DND-41 (cell line): Measurements from ENCODE around the gene TECRL.

Experiments
- ATAC-seq: fragments of 200-7000 bp; cut with Tn5 transposase; 3 replicates; pipeline ENCODE4 v1.9.1; 2021; ENCODE audit warnings: low read depth; ENCODE audit not compliant: insufficient read depth
- DNase-seq: peaks from one replicate; pipeline ENCODE4 v3.0.0-alpha.2; 2020
- H2AFZ ChIP-seq: 2 replicates; pipeline ENCODE4 v1.6.0; 2012; ENCODE audit warnings: low read depth, low read length
- H3K27ac ChIP-seq: 2 replicates; pipeline ENCODE4 v1.5.1; 2012; ENCODE audit warnings: low read length, inconsistent platforms
- H3K27me3 ChIP-seq: fragments of 200-600 bp; sonication (generic); 2 replicates; pipeline ENCODE4 v1.6.0; 2012; ENCODE audit warnings: low read length, mild to moderate bottlenecking, inconsistent platforms; ENCODE audit not compliant: insufficient read depth, poor library complexity
- H3K36me3 ChIP-seq: 2 replicates; pipeline ENCODE4 v1.5.1; 2012; ENCODE audit warnings: low read length, inconsistent platforms; ENCODE audit not compliant: insufficient read depth
- H3K4me1 ChIP-seq: 2 replicates; pipeline ENCODE4 v1.5.1; 2012; ENCODE audit warnings: mild to moderate bottlenecking, low read length; ENCODE audit not compliant: insufficient read depth
- H3K4me2 ChIP-seq: 2 replicates; pipeline ENCODE4 v1.6.0; 2012; ENCODE audit warnings: mild to moderate bottlenecking, moderate library complexity, low read length, inconsistent platforms; ENCODE audit not compliant: insufficient read depth
- H3K4me3 ChIP-seq, 2 experiments: fragments of 200-600 bp in 1 of 2; shearing (Covaris generic) in 1 of 2; 2 replicates each; pipeline ENCODE4 v1.5.1; 2012 to 2016; ENCODE audit warnings: inconsistent platforms in 2 of 2, low read length in 2 of 2, mild to moderate bottlenecking in 2 of 2, low read depth in 1 of 2, moderate library complexity in 1 of 2
- H3K79me2 ChIP-seq: 2 replicates; pipeline ENCODE4 v1.6.0; 2012; ENCODE audit warnings: low read length, inconsistent platforms; ENCODE audit not compliant: insufficient read depth
- H3K9ac ChIP-seq: 2 replicates; pipeline ENCODE4 v1.6.0; 2012; ENCODE audit warnings: low read depth, mild to moderate bottlenecking, inconsistent platforms, low read length, moderate library complexity
- H3K9me3 ChIP-seq: 2 replicates; pipeline ENCODE4 v1.5.1; 2012; ENCODE audit warnings: low read length, moderate library complexity, mild to moderate bottlenecking, inconsistent platforms; ENCODE audit not compliant: insufficient read depth, severe bottlenecking
- H4K20me1 ChIP-seq: 2 replicates; pipeline ENCODE4 v1.6.0; 2012; ENCODE audit warnings: low read length; ENCODE audit not compliant: insufficient read depth
- EZH2 ChIP-seq: IDR thresholded peaks from 3 replicates; pipeline ENCODE4 v1.6.1; 2012; ENCODE audit warnings: borderline replicate concordance, low read depth, mild to moderate bottlenecking, moderate library complexity, low read length, inconsistent platforms; ENCODE audit not compliant: severe bottlenecking
- TF ChIP-seq, protein P1 (sequence below): IDR thresholded peaks from 2 replicates; pipeline ENCODE4 v1.5.1; 2012; ENCODE audit warnings: borderline replicate concordance, low read length, moderate library complexity, mild to moderate bottlenecking; ENCODE audit not compliant: poor library complexity, severe bottlenecking; ENCODE audit errors: extremely low read depth

TECRL gene

DNA sequence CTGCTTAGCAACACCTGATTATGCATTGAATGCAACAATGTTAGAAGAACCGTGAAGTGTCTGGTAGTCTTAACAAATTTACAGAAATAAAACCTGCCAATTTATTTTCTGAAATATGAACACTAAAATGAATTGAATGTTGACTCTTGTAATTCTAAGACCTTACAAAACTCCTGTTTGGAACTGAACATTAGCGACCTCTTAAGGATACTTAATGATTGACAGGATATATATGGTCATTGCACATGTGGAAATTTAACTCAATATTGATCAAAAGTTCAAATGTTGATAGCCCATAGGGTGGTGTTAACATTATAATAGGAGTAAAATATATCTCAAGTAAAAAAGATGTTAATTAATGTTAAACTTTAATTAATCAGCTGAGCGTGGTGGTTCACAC lies 79.1 kb downstream of the TECRL start:
- no peaks in the 10 kb centered on the region for H3K9me3 ChIP-seq
- ATAC-seq (no peak), DNase-seq (no peak)
- H2AFZ ChIP-seq, result no peak overlapping the region
- TF ChIP-seq, protein P1, sequence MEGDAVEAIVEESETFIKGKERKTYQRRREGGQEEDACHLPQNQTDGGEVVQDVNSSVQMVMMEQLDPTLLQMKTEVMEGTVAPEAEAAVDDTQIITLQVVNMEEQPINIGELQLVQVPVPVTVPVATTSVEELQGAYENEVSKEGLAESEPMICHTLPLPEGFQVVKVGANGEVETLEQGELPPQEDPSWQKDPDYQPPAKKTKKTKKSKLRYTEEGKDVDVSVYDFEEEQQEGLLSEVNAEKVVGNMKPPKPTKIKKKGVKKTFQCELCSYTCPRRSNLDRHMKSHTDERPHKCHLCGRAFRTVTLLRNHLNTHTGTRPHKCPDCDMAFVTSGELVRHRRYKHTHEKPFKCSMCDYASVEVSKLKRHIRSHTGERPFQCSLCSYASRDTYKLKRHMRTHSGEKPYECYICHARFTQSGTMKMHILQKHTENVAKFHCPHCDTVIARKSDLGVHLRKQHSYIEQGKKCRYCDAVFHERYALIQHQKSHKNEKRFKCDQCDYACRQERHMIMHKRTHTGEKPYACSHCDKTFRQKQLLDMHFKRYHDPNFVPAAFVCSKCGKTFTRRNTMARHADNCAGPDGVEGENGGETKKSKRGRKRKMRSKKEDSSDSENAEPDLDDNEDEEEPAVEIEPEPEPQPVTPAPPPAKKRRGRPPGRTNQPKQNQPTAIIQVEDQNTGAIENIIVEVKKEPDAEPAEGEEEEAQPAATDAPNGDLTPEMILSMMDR, result no peak
- no peak overlapping the region for H3K4me3 ChIP-seq
- no peaks in the 10 kb centered on the region for H3K27me3 ChIP-seq
- H3K27ac ChIP-seq, result no peak overlapping the region
- H3K9ac ChIP-seq, result no peak overlapping the region
- H3K36me3 ChIP-seq, result no peaks in the 10 kb centered on the region
- H3K79me2 ChIP-seq, result no peaks in the 10 kb centered on the region
- no peaks in the 10 kb centered on the region for H3K4me1 ChIP-seq
- H4K20me1 ChIP-seq, result no peaks in the 10 kb centered on the region
- H3K4me2 ChIP-seq, result no peak overlapping the region

DNA sequence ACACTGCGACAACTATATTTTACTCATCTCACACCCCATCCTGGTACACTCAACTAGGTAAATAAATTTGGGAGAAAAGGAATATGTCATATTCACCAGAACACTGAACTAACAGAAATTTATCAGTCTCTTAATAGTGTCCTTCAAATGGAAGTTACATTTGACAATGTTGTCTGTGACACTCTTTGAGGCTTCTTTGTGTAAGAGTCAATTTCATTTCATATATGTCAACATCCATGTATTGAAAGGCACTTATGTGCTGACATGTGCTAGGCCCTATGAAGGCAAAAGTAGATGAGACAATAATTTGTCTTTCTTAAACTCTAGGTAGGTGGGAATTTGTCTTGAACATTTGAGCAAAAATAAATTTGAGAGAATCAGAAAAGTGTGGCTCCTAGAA lies 82.0 kb downstream of the TECRL start:
- no peaks in the 10 kb centered on the region for H3K27me3 ChIP-seq
- H2AFZ ChIP-seq, result no peak overlapping the region
- H3K9me3 ChIP-seq, result no peaks in the 10 kb centered on the region
- no peak for DNase-seq
- no peaks in the 10 kb centered on the region for H3K79me2 ChIP-seq
- H3K27ac ChIP-seq, result no peak overlapping the region
- TF ChIP-seq, protein P1, result no peak
- no peak for TF ChIP-seq EZH2
- ATAC-seq, result no peak
- no peak overlapping the region for H3K4me3 ChIP-seq
- H3K4me2 ChIP-seq, result no peak overlapping the region
- no peaks in the 10 kb centered on the region for H3K36me3 ChIP-seq
- H3K9ac ChIP-seq, result no peak overlapping the region
- H4K20me1 ChIP-seq, result no peaks in the 10 kb centered on the region
- H3K4me1 ChIP-seq, result no peaks in the 10 kb centered on the region

DNA sequence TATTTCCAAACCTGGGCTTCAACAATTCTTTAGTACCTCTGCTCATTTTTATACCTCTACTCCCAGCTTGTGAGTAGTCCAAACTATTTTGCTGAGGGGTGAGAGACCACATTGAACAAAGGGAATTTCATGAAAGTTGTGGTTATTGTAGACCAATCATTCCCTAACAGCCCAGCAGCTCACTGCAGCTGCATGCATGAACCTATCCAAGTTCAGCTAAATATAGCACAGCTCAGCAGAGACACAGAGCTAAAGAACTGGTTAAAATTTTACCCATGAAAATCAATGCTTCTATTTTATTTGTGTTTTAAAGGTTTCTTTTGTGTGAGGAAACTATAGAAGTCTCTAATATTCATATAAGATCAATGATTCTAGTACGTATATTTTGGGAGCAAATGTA lies 82.7 kb downstream of the TECRL start:
- Histone ChIP-seq H3K9me3 (no peaks in the 10 kb centered on the region), H3K27ac (no peak overlapping the region), H3K4me2 (no peak overlapping the region), H3K27me3 (no peaks in the 10 kb centered on the region), H2AFZ (no peak overlapping the region), H3K4me1 (no peaks in the 10 kb centered on the region), H3K9ac (no peak overlapping the region), H3K79me2 (no peaks in the 10 kb centered on the region), H3K4me3 (no peak overlapping the region), H3K36me3 (no peaks in the 10 kb centered on the region), H4K20me1 (no peaks in the 10 kb centered on the region)
- ATAC-seq (no peak), DNase-seq (no peak)
- no peak for TF ChIP-seq EZH2
- TF ChIP-seq, protein P1, result no peak

DNA sequence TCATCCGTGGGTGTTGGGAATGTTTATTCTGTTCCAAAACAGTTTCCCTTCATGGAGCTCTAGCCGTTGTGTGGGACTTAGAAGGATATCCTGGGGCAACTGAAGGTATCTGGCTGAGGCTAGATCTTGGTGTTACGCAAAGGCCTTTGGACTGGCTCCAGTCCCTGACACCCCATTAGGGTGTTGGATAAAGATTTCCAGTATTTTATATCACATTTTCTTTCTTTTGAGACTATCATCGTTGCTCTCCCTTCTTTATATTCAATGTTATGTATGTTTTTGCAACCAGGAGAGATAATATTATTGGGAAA lies 103.0 kb downstream of the TECRL start:
- no peak for TF ChIP-seq EZH2
- TF ChIP-seq, protein P1, result no peak
- Histone ChIP-seq H2AFZ (no peak overlapping the region), H3K27ac (no peak overlapping the region), H4K20me1 (no peaks in the 10 kb centered on the region), H3K9me3 (peaks cover 10% of the 10 kb centered on the region), H3K4me1 (no peaks in the 10 kb centered on the region), H3K9ac (no peak overlapping the region), H3K36me3 (no peaks in the 10 kb centered on the region), H3K4me3 (no peak overlapping the region), H3K4me2 (no peak overlapping the region), H3K79me2 (no peaks in the 10 kb centered on the region), H3K27me3 (no peaks in the 10 kb centered on the region)
- no peak for ATAC-seq
- no peak for DNase-seq
